ENCODE results near the gene CAB39. TPM values are rescaled to one million over a fixed set of nuclear protein-coding genes. Genes with fewer than 3 reads are reported as not detected.

The CAB39 gene
- total RNA-seq, 1 donor from 2014 or later, result 57.8 TPM

GRCh38 chr2:230678018-230678417 is 34.6 kb upstream of the CAB39 start:
- no peak for TF ChIP-seq CTCF (IDR thresholded peaks at IDR 0.05; ENCODE audit: insufficient read depth, low read length, poor library complexity, severe bottlenecking)
- Histone ChIP-seq H3K36me3 (ENCODE audit: control insufficient read depth, insufficient read depth, low read length) (no peaks in the 10 kb centered on the region), H3K4me3 (ENCODE audit: low read depth, low read length) (no peak overlapping the region), H3K27me3 (ENCODE audit: control insufficient read depth, insufficient read depth, low read length) (no peaks in the 10 kb centered on the region)
- DNase-seq (ENCODE audit: low read depth), result no peak

GRCh38 chr2:230678451-230678850 is 34.2 kb upstream of the CAB39 start:
- Histone ChIP-seq H3K4me3 (ENCODE audit: low read depth, low read length) (no peak overlapping the region), H3K27me3 (ENCODE audit: control insufficient read depth, insufficient read depth, low read length) (no peaks in the 10 kb centered on the region), H3K36me3 (ENCODE audit: control insufficient read depth, insufficient read depth, low read length) (no peaks in the 10 kb centered on the region)
- no peak for TF ChIP-seq CTCF (IDR thresholded peaks at IDR 0.05; ENCODE audit: insufficient read depth, low read length, poor library complexity, severe bottlenecking)
- DNase-seq (ENCODE audit: low read depth), result no peak

GRCh38 chr2:230680463-230681170 is 32.0 kb upstream of the CAB39 start:
- no peaks in the 10 kb centered on the region for H3K27me3 ChIP-seq (ENCODE audit: control insufficient read depth, insufficient read depth, low read length)
- DNase-seq (ENCODE audit: low read depth), result no peak
- no peaks in the 10 kb centered on the region for H3K36me3 ChIP-seq (ENCODE audit: control insufficient read depth, insufficient read depth, low read length)
- TF ChIP-seq CTCF (IDR thresholded peaks at IDR 0.05; ENCODE audit: insufficient read depth, low read length, poor library complexity, severe bottlenecking), result no peak
- no peak overlapping the region for H3K4me3 ChIP-seq (ENCODE audit: low read depth, low read length)

GRCh38 chr2:230681171-230681545 is 31.5 kb upstream of the CAB39 start:
- DNase-seq (ENCODE audit: low read depth), result no peak
- TF ChIP-seq CTCF (IDR thresholded peaks at IDR 0.05; ENCODE audit: insufficient read depth, low read length, poor library complexity, severe bottlenecking), result no peak
- H3K27me3 ChIP-seq (ENCODE audit: control insufficient read depth, insufficient read depth, low read length), result no peaks in the 10 kb centered on the region
- H3K36me3 ChIP-seq (ENCODE audit: control insufficient read depth, insufficient read depth, low read length), result no peaks in the 10 kb centered on the region
- no peak overlapping the region for H3K4me3 ChIP-seq (ENCODE audit: low read depth, low read length)

GRCh38 chr2:230682546-230682945 is 30.1 kb upstream of the CAB39 start:
- no peak for DNase-seq (ENCODE audit: low read depth)
- H3K4me3 ChIP-seq (ENCODE audit: low read depth, low read length), result no peak overlapping the region
- H3K27me3 ChIP-seq (ENCODE audit: control insufficient read depth, insufficient read depth, low read length), result no peaks in the 10 kb centered on the region
- no peaks in the 10 kb centered on the region for H3K36me3 ChIP-seq (ENCODE audit: control insufficient read depth, insufficient read depth, low read length)
- TF ChIP-seq CTCF (IDR thresholded peaks at IDR 0.05; ENCODE audit: insufficient read depth, low read length, poor library complexity, severe bottlenecking), result no peak

Data from kidney epithelial cell (primary cell).